MCF 10A (cell line): Measurements from ENCODE around the gene ZFP36L2. TPM values are rescaled to one million over a fixed set of nuclear protein-coding genes. Genes with fewer than 3 reads are reported as not detected.

Experiments
- BruUV-seq: library from RNA; stranded (reverse); fragments of 400-500 nt; replicated peaks from 2 replicates; lab custom pipeline; 2021; lab: Mats Ljungman, UMichigan
- CTCF ChIA-PET: fragments of 300-600 bp; sonication (Branson Sonifier 250); formaldehyde crosslinking; extraction: SDS; loops from one replicate; lab custom pipeline; 2021; ENCODE audit warnings: antibody characterized with exemption, inconsistent platforms; lab: Yijun Ruan, JAX
- POLR2A ChIA-PET: fragments of 300-600, 350-650 bp; sonication (Branson Sonifier 250); formaldehyde crosslinking; extraction: SDS; loops from one replicate; lab custom pipeline; 2020; ENCODE audit warnings: antibody characterized with exemption, inconsistent platforms; lab: Yijun Ruan, JAX
- DNase-seq: peaks from one replicate; pipeline ENCODE4 v3.0.0-alpha.2; 2018; ENCODE audit not compliant: unreplicated experiment
- H3K27ac Mint-ChIP-seq: one replicate; pipeline ENCODE4 v1.8.0; 2022; ENCODE audit warnings: mild to moderate bottlenecking, low read depth, mixed read lengths; ENCODE audit not compliant: unreplicated experiment
- H3K27me3 Mint-ChIP-seq: one replicate; pipeline ENCODE4 v1.8.0; 2022; ENCODE audit warnings: mixed read lengths; ENCODE audit not compliant: insufficient read depth, unreplicated experiment
- H3K36me3 Mint-ChIP-seq: one replicate; pipeline ENCODE4 v1.8.0; 2022; ENCODE audit warnings: mild to moderate bottlenecking, moderate library complexity, mixed read lengths; ENCODE audit not compliant: insufficient read depth, unreplicated experiment
- H3K4me1 Mint-ChIP-seq: one replicate; pipeline ENCODE4 v1.8.0; 2022; ENCODE audit warnings: mixed read lengths; ENCODE audit not compliant: insufficient read depth, unreplicated experiment
- H3K4me3 Mint-ChIP-seq: one replicate; pipeline ENCODE4 v1.8.0; 2022; ENCODE audit warnings: mild to moderate bottlenecking, moderate library complexity, mixed read lengths; ENCODE audit not compliant: unreplicated experiment
- H3K9me3 Mint-ChIP-seq: one replicate; pipeline ENCODE4 v1.8.0; 2022; ENCODE audit warnings: mixed read lengths; ENCODE audit not compliant: unreplicated experiment
- CTCF ChIP-seq: fragments of 200-600 bp; IDR thresholded peaks from one replicate; pipeline ENCODE4 v1.8.0; 2022; ENCODE audit warnings: antibody characterized with exemption, mild to moderate bottlenecking; ENCODE audit not compliant: unreplicated experiment
- intact Hi-C: fragments of 100-400 bp; cut with micrococcal nuclease; formaldehyde crosslinking; loops from 2 replicates; pipeline ENCODE4 v1.14.1; 2022
- total RNA-seq: library from RNA; stranded (reverse); gene quantifications from 2 replicates; pipeline ENCODE4 v1.2.3, GENCODE V29; 2022

The ZFP36L2 gene
- total RNA-seq, 1 experiment from 2014 or later, result 162 TPM

- Mint-ChIP-seq H3K4me3 (peak overlapping the region; percentile 93), H3K27ac (peak overlapping the region; percentile 83), H3K36me3 (peaks cover 98% of the 10 kb centered on the region), H3K9me3 (no peaks in the 10 kb centered on the region), H3K4me1 (peaks cover 22% of the 10 kb centered on the region), H3K27me3 (no peaks in the 10 kb centered on the region)
- intact Hi-C loops, result loop anchor here (5.0 kb wide), 1 partner anchor 133 kb away; no protein-coding TSS in a partner anchor
- CTCF ChIA-PET, result interaction anchor here (0.5 to 6.1 kb wide), 12 partner anchors 9 to 626 kb away, joined by 3 to 59 read pairs (median 6); no protein-coding TSS in a partner anchor
- no TSS peak for BruUV-seq
- TF ChIP-seq CTCF, result no peak
- DNase-seq, result no peak
- POLR2A ChIA-PET, result interaction anchor here (0.6 to 13.3 kb wide), 26 partner anchors 8 to 832 kb away, joined by 3 to 329 read pairs (median 12); partner anchors contain the start of gene ZFP36L2
Observed at GRCh38 chr2:43220760-43221123, 5.7 kb downstream of the ZFP36L2 start.

GRCh38 chr2:43220229-43220751 lies 6.1 kb downstream of the ZFP36L2 start:
- peaks cover 95% of the 10 kb centered on the region for H3K36me3 Mint-ChIP-seq
- intact Hi-C loops, result loop anchor here (5.0 kb wide), 1 partner anchor 133 kb away; no protein-coding TSS in a partner anchor

GRCh38 chr2:43219383-43220228 lies 6.8 kb downstream of the ZFP36L2 start:
- intact Hi-C loops, result loop anchor here (5.0 kb wide), 1 partner anchor 132 kb away; no protein-coding TSS in a partner anchor
- no peaks in the 10 kb centered on the region for H3K27me3 Mint-ChIP-seq
- H3K4me1 Mint-ChIP-seq, result peaks cover 22% of the 10 kb centered on the region
- H3K27ac Mint-ChIP-seq, result peak overlapping the region; percentile 83
- peak overlapping the region; percentile 93 for H3K4me3 Mint-ChIP-seq
- no peak for TF ChIP-seq CTCF
- ChIA-PET CTCF (interaction anchor here (0.6 to 6.1 kb wide), 6 partner anchors 10 to 293 kb away, joined by 3 to 59 read pairs (median 8); no protein-coding TSS in a partner anchor), POLR2A (interaction anchor here (0.6 to 13.3 kb wide), 29 partner anchors 9 to 833 kb away, joined by 3 to 329 read pairs (median 8); partner anchors contain the start of gene ZFP36L2)
- peaks cover 89% of the 10 kb centered on the region for H3K36me3 Mint-ChIP-seq
- peak; percentile 88 for DNase-seq
- TSS peak; percentile 48 for BruUV-seq
- H3K9me3 Mint-ChIP-seq, result no peaks in the 10 kb centered on the region

More at GRCh38 chr2:43220229-43220751, 6.1 kb downstream of the ZFP36L2 start:
- peak; percentile 40 for DNase-seq
- ChIA-PET POLR2A (interaction anchor here (0.6 to 13.3 kb wide), 28 partner anchors 8 to 832 kb away, joined by 3 to 329 read pairs (median 10); partner anchors contain the start of gene ZFP36L2), CTCF (interaction anchor here (0.6 to 6.1 kb wide), 8 partner anchors 9 to 362 kb away, joined by 3 to 59 read pairs (median 4); no protein-coding TSS in a partner anchor)
- TF ChIP-seq CTCF, result no peak
- no TSS peak for BruUV-seq
- Mint-ChIP-seq H3K4me1 (peaks cover 22% of the 10 kb centered on the region), H3K27ac (peak overlapping the region; percentile 83), H3K27me3 (no peaks in the 10 kb centered on the region), H3K4me3 (peak overlapping the region; percentile 93), H3K9me3 (no peaks in the 10 kb centered on the region)
